Endothelial cell of umbilical vein (primary cell): ENCODE results near the gene MAGI1. TPM values are rescaled to one million over a fixed set of nuclear protein-coding genes. Genes with fewer than 3 reads are reported as not detected.

Experiments used
- BruUV-seq: library from RNA; stranded (reverse); fragments of 400-500 nt; replicated peaks from 2 replicates; lab custom pipeline; 2021; lab: Mats Ljungman, UMichigan
- CTCF ChIA-PET: fragments of 300-600, 350-600 bp; sonication (Branson Sonifier 250); formaldehyde crosslinking; loops from one replicate; lab custom pipeline; 2021; ENCODE audit warnings: antibody characterized with exemption, inconsistent platforms; lab: Charles Lee
- POLR2A ChIA-PET: fragments of 300-600, 350-600 bp; sonication (Branson Sonifier 250); formaldehyde crosslinking; loops from one replicate; lab custom pipeline; 2021; ENCODE audit warnings: antibody characterized with exemption, inconsistent platforms; lab: Charles Lee
- DNase-seq: peaks from one replicate; pipeline ENCODE4 v3.0.0-alpha.2; 2011; ENCODE audit warnings: low read depth, low spot score
- FAIRE-seq: peaks from 2 replicates; lab custom pipeline; 2011; peaks lifted over from hg19 to GRCh38; lab: Jason Lieb, UNC
- H2AFZ ChIP-seq: 2 replicates; pipeline ENCODE4 v1.6.0; 2012; ENCODE audit warnings: low read depth, low read length, control low read depth, inconsistent platforms
- H3K27ac ChIP-seq: 2 replicates; pipeline ENCODE4 v1.5.1; 2011; ENCODE audit warnings: low read depth, mild to moderate bottlenecking, control low read depth, low read length, moderate library complexity; ENCODE audit not compliant: insufficient read depth
- H3K27me3 ChIP-seq, 2 experiments: 2 replicates each; pipeline versions ENCODE4 v1.6.0 to v1.6.1; 2011; ENCODE audit warnings: low read length in 2 of 2, mixed read lengths in 1 of 2; ENCODE audit not compliant: control insufficient read depth in 2 of 2, insufficient read depth in 2 of 2
- H3K36me3 ChIP-seq, 2 experiments: 2 replicates in 1 of 2; 3 replicates in 1 of 2; pipeline ENCODE4 v1.5.1; 2011; ENCODE audit warnings: low read length in 2 of 2, mild to moderate bottlenecking in 1 of 2, moderate library complexity in 1 of 2; ENCODE audit not compliant: control insufficient read depth in 2 of 2, insufficient read depth in 2 of 2; ENCODE audit errors: extremely low read depth in 1 of 2
- H3K4me1 ChIP-seq: 3 replicates; pipeline ENCODE4 v1.5.1; 2011; ENCODE audit warnings: mild to moderate bottlenecking, low read length; ENCODE audit not compliant: control insufficient read depth, insufficient read depth; ENCODE audit errors: extremely low read depth
- H3K4me2 ChIP-seq: 2 replicates; pipeline ENCODE4 v1.6.1; 2011; ENCODE audit warnings: low read length, control low read depth, mixed read lengths; ENCODE audit not compliant: insufficient read depth
- H3K4me3 ChIP-seq, 3 experiments: fragments of 200-600 bp in 1 of 3; sonication (generic), shearing (Covaris generic) in 1 of 3; replicated peaks in 1 of 3; 2 replicates each; pipeline ENCODE4 v1.5.1; 2011 to 2016; ENCODE audit warnings: control low read depth in 3 of 3, low read length in 3 of 3, mild to moderate bottlenecking in 2 of 3, inconsistent platforms in 1 of 3, low read depth in 1 of 3, moderate library complexity in 1 of 3; ENCODE audit not compliant: insufficient read depth in 1 of 3
- H3K79me2 ChIP-seq: 2 replicates; pipeline ENCODE4 v1.6.0; 2012; ENCODE audit warnings: low read length, inconsistent platforms; ENCODE audit not compliant: control insufficient read depth, insufficient read depth
- H3K9ac ChIP-seq: replicated peaks from 2 replicates; pipeline ENCODE3; 2011; ENCODE audit warnings: low read length, control low read depth; ENCODE audit not compliant: insufficient read depth; ENCODE audit errors: extremely low read depth
- H3K9me1 ChIP-seq: replicated peaks from 3 replicates; pipeline ENCODE4 v1.6.0; 2011; ENCODE audit warnings: mild to moderate bottlenecking, low read length; ENCODE audit not compliant: control insufficient read depth, insufficient read depth; ENCODE audit errors: extremely low read depth
- H3K9me3 ChIP-seq: replicated peaks from 2 replicates; pipeline ENCODE4 v1.5.1; 2012; ENCODE audit warnings: low read length, inconsistent platforms; ENCODE audit not compliant: control insufficient read depth, insufficient read depth
- H4K20me1 ChIP-seq: replicated peaks from 2 replicates; pipeline ENCODE3; 2011; ENCODE audit warnings: mild to moderate bottlenecking, low read length; ENCODE audit not compliant: control insufficient read depth, insufficient read depth; ENCODE audit errors: extremely low read depth
- CTCF ChIP-seq, 2 donors: IDR thresholded peaks; 1 replicate in 1 of 2; 2 replicates in 1 of 2; pipeline ENCODE4 v1.5.1; 2011; ENCODE audit warnings: low read length in 2 of 2, mild to moderate bottlenecking in 2 of 2, moderate library complexity in 2 of 2, control low read depth in 1 of 2, inconsistent platforms in 1 of 2, low read depth in 1 of 2; ENCODE audit not compliant: insufficient read depth in 1 of 2; ENCODE audit errors: extremely low read depth in 1 of 2
- EZH2 ChIP-seq: IDR thresholded peaks from 2 replicates; pipeline ENCODE4 v1.6.1; 2012; ENCODE audit warnings: borderline replicate concordance, low read depth, mild to moderate bottlenecking, moderate library complexity, low read length, inconsistent platforms; ENCODE audit not compliant: severe bottlenecking
- FOS ChIP-seq: IDR thresholded peaks from 2 replicates; pipeline ENCODE4 v1.6.1; 2011; ENCODE audit warnings: mild to moderate bottlenecking, low read length, moderate library complexity, borderline replicate concordance; ENCODE audit not compliant: insufficient read depth
- GATA2 ChIP-seq: IDR thresholded peaks from 2 replicates; pipeline ENCODE4 v1.7.0; 2011; ENCODE audit warnings: low read depth, mild to moderate bottlenecking, moderate library complexity, mixed read lengths, low read length; ENCODE audit not compliant: insufficient read length, insufficient read depth
- MYC ChIP-seq: IDR thresholded peaks from one replicate; pipeline ENCODE4 v1.6.1; 2011; ENCODE audit warnings: mild to moderate bottlenecking, low read depth, low read length
- POLR2A ChIP-seq: IDR thresholded peaks from 2 replicates; pipeline ENCODE4 v1.6.1; 2012; ENCODE audit warnings: low read depth, mild to moderate bottlenecking, control low read depth, low read length
- POLR2AphosphoS5 ChIP-seq: IDR thresholded peaks from 2 replicates; pipeline ENCODE4 v1.6.1; 2012; ENCODE audit warnings: low read depth, mild to moderate bottlenecking, control low read depth, low read length, moderate library complexity; ENCODE audit not compliant: insufficient read depth
- dilution Hi-C: fragments of 300-500 bp; cut with MboI; formaldehyde crosslinking; loops from one replicate; pipeline ENCODE4 v1.15.0; 2019; ENCODE audit warnings: low sequenced_read_pairs; ENCODE audit not compliant: extremely low pct_ligation_motif_present
- intact Hi-C: fragments of 100-400 bp; cut with micrococcal nuclease; formaldehyde crosslinking; loops from one replicate; pipeline ENCODE4 v1.10.0; 2022
- polyA plus RNA-seq, 4 experiments: library from polyadenylated mRNA; depleted of rRNA in 3 of 4; stranded (reverse) in 3 of 4; unstranded in 1 of 4; fragments of >200 nt; gene quantifications; 2 replicates each; pipeline versions ENCODE4 v1.2.1 to v1.2.3, GENCODE V29; 2011 to 2012; ENCODE audit warnings: missing spikeins in 1 of 4
- total RNA-seq: library from RNA; stranded (reverse); gene quantifications from 2 replicates; pipeline ENCODE4 v1.2.3, GENCODE V29; 2021

The MAGI1 gene
- total and polyA plus RNA-seq, 2 donors (not counting 3 experiments of a cell fraction or from before 2014, with no cell fraction given), result 10.1 to 47.9 TPM

- Histone ChIP-seq H3K9me1 (no peaks in the 10 kb centered on the region), H4K20me1 (no peaks in the 10 kb centered on the region), H3K27ac (no peak overlapping the region), H3K9me3 (no peaks in the 10 kb centered on the region), H3K27me3 (no peaks in the 10 kb centered on the region), H3K36me3 (no peaks in the 10 kb centered on the region), H3K9ac (no peak overlapping the region), H3K79me2 (no peaks in the 10 kb centered on the region), H3K4me3 (no peak overlapping the region), H2AFZ (no peak overlapping the region), H3K4me1 (no peaks in the 10 kb centered on the region), H3K4me2 (no peak overlapping the region)
- intact Hi-C loops (no loop called here), dilution Hi-C loops (no loop called here)
- ChIA-PET CTCF (interaction anchor here (1.0 kb wide), 1 partner anchor 143 kb away, joined by 3 read pairs; no protein-coding TSS in a partner anchor), POLR2A (no interaction called here)
- BruUV-seq, result no TSS peak
- TF ChIP-seq EZH2 (no peak), MYC (no peak), CTCF (IDR thresholded peaks at IDR 0.05; ENCODE audit: extremely low read depth in 1 of 2, insufficient read depth in 1 of 2, low read depth in 1 of 2, low read length in 2 of 2) (no peak), POLR2A (no peak), FOS (no peak), POLR2AphosphoS5 (no peak), GATA2 (no peak)
- DNase-seq (no peak), FAIRE-seq (no peak)
Measured at GRCh38 chr3:65628978-65629377, 409.7 kb downstream of the MAGI1 start.
